Left kidney (tissue), 2 donors: ENCODE measurements around the gene C6orf89. TPM values are rescaled to one million over a fixed set of nuclear protein-coding genes. Genes with fewer than 3 reads are reported as not detected.
"Not testable (repeated sequence)": the region's sequence is repeated elsewhere in the genome, so short reads cannot be mapped to it uniquely, and the experiment has no call there.

ENCODE experiments used
- DNase-seq: peaks from one replicate; pipeline ENCODE4 v3.0.0-alpha.2; 2013
- polyA plus RNA-seq: library from polyadenylated mRNA; unstranded; fragments of 120-200 nt; gene quantifications from one replicate; pipeline ENCODE4 v1.2.1, GENCODE V29; 2013; ENCODE audit not compliant: insufficient read length

The C6orf89 gene
- polyA plus RNA-seq, 1 donor: 51.5 TPM

GRCh38 chr6:36886950-36887618 is 1.3 kb downstream of the C6orf89 start:
- no peak for DNase-seq

GRCh38 chr6:36888115-36888643 is 2.4 kb downstream of the C6orf89 start:
- DNase-seq: no peak

GRCh38 chr6:36888654-36889481 is 3.1 kb downstream of the C6orf89 start:
- no peak for DNase-seq

- DNase-seq: no peak
These were observed 4.4 kb downstream of the C6orf89 start for GRCh38 chr6:36890112-36890663.

GRCh38 chr6:36891153-36891552 is 5.4 kb downstream of the C6orf89 start:
- not testable (repeated sequence) for DNase-seq

GRCh38 chr6:36893976-36894932 is 8.5 kb downstream of the C6orf89 start:
- no peak for DNase-seq

- no peak for DNase-seq
These were observed 11.9 kb downstream of the C6orf89 start for GRCh38 chr6:36897609-36898008.

- no peak for DNase-seq
These were observed 18.4 kb downstream of the C6orf89 start for GRCh38 chr6:36904114-36904513.

GRCh38 chr6:36904851-36905393 is 19.2 kb downstream of the C6orf89 start:
- DNase-seq: no peak

- no peak for DNase-seq
These were observed 21.0 kb downstream of the C6orf89 start for GRCh38 chr6:36906539-36907325.

GRCh38 chr6:36907781-36908180 is 22.0 kb downstream of the C6orf89 start:
- DNase-seq: no peak

GRCh38 chr6:36908747-36909146 is 23.0 kb downstream of the C6orf89 start:
- DNase-seq: no peak

GRCh38 chr6:36912030-36912454 is 26.3 kb downstream of the C6orf89 start:
- no peak for DNase-seq

- DNase-seq: no peak
These were observed 26.8 kb downstream of the C6orf89 start for GRCh38 chr6:36912586-36912985.

GRCh38 chr6:36913082-36913481 is 27.3 kb downstream of the C6orf89 start:
- DNase-seq: no peak

- DNase-seq: no peak
These were observed 28.6 kb downstream of the C6orf89 start for GRCh38 chr6:36914227-36914794.

- DNase-seq: no peak
These were observed 29.8 kb downstream of the C6orf89 start for GRCh38 chr6:36915599-36915998.

- no peak for DNase-seq
These were observed 30.4 kb downstream of the C6orf89 start for GRCh38 chr6:36916126-36916525.

GRCh38 chr6:36917541-36918193 is 31.9 kb downstream of the C6orf89 start:
- DNase-seq: no peak

GRCh38 chr6:36920049-36920448 is 34.3 kb downstream of the C6orf89 start:
- DNase-seq: no peak
